OCI-M2 (cell line): ENCODE results near the gene H2BK1.

Source experiments
- DNase-seq: peaks from one replicate; lab custom pipeline; 2025; ENCODE audit not compliant: unreplicated experiment; lab: John Stamatoyannopoulos, UW

Gene H2BK1

DNA sequence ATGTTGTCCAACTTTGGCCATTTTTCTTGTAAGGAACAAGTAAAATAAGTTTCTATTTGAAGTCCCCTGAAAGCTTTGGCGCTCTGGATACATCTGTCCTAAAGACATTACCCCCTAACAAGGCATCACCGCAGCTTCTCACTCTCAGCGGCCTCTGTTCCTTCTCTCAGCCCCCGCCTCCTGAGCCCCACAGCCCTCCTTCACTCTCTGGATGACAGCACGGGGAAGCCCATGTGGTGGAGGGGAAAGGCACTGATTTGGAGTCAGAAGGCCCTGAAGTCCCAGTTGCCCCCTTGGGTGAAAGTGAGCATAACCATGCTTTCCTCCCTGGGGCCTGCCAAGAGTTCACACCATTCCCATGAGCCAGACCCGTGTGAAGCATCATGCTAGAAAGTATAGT is 4.6 kb downstream of the H2BK1 start:
- DNase-seq, result no peak

DNA sequence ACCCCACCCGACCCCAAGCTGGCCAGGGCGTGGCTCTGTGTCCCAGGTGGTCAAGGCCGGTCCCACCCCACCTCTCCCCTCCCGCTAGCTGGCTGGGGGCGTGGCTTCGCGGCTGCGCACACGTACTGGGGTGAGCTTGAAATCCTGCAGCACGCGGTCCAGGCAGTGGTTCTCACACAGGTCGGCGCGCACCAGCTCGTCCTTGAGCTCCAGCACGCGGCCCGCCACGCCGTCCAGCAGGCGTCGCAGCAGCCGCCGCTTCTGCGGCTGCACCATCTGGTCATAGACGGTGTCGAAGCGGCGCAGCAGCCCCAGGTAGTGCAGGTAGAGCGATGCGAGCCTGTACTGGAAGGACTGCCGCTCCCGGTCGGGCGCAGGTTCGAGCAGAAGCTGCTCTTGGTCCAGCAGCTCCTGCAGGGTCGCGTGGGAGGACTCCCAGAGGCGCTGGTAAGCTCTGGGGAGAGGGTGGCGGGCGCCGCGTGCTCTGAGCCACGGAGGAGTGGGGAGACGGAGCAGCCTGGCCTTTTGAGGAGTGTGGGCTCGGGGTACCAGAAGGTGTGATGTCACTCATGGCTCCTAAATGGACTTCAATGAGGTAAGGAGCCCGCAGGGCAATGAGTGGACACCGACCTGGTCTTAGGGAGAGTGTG is 5.8 kb downstream of the H2BK1 start:
- DNase-seq, result no peak

DNA sequence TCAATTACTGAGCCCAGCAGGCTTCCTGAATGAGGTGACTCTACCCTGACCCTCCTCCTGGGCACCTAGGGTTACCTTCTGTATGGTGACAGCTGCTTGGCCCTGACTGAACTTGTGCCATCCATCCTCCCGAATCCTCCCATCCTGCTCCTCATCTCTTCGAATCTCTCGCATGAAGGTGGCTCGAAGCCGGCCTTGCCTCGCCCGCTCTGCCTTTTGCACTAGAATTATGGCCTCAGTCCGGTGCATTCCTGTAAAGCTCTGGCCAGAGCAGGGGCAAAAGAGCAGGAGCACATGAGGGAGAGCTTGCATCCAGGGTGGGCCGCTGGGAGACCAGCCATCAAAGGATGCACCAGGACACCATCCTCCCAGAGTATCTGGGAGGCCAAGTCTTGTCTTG is 7.5 kb downstream of the H2BK1 start:
- DNase-seq, result no peak

DNA sequence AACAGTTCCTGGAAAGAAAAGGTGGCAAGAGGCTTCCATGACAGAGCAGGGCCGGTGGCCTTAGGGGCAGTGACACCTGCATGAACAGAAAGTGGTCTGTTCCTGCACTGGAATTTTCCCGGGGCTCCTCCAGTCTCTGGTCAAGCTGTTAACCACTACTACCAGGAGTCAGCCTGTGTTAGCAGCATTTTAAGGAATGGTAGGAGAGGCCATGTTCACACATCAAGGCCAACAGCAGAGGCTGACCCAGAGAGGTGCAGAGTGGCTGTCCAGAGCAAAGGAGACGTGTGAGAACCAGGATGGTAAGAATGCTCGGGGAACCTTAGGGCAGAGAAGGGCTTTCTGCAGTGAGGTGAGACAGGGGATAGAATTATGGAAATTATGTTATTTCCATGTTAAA is 8.5 kb downstream of the H2BK1 start:
- no peak for DNase-seq

DNA sequence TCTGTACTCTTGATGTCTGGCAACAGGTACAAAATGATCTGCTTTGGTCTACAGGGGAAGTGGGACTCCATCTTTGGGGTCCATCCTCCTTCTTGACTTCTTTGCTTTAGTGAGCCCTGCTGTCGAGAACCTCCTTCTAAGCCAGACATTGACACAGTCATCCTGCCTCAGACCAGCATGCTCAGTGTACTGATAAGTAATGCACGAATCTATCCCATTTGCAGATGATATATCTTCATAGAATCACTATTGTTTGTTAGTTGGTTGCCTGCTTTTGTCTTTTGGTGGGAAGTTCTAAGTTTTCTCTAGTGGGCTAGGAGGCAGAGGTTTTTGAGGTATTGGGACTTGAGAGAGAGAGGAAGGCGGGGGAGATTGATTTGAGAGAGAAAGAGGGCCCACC is 8.9 kb downstream of the H2BK1 start:
- DNase-seq, result no peak

DNA sequence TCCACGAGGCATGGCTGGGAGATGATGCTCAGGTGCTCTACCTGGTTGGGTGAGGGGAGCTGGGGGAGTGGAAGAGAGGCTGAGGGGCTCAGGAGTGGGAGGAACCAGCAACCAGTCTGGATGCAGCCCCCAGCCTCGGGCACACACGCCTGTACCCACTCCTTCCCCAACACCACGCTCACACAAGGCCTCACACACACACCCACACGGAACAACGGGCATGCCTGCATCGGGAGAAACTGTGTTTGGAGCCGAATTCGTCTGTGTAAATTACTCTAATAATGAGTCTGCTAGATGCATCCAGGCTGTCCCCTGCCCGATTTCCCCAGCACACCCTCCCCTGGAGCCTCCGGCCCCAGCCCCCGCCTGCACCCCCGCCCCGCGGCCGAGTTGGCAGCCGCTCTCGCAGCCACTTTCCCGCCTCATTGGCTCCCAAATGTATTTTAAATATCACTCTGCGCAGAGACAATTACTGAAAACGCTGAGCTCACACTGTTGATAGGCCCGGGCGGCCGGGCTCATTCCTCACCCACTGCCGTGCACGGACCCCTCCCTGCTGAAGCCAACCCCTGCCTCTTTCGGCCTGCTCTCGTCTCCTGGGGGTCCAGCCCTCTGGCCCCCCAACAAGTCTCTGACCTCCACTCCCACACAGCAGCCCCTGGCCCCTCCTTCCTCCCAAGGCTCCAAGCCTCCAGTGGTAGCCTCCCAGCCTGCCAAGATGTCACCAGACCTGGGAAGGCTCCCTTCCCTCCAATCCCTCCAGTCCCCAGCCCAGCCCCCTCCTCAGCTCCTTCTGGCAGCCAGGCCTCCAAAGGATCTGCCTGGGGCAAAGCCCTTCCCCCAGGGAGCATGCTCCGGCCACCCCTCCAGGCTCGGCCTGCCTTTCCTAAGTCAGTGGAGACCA is 11.1 kb downstream of the H2BK1 start:
- DNase-seq, result no peak

DNA sequence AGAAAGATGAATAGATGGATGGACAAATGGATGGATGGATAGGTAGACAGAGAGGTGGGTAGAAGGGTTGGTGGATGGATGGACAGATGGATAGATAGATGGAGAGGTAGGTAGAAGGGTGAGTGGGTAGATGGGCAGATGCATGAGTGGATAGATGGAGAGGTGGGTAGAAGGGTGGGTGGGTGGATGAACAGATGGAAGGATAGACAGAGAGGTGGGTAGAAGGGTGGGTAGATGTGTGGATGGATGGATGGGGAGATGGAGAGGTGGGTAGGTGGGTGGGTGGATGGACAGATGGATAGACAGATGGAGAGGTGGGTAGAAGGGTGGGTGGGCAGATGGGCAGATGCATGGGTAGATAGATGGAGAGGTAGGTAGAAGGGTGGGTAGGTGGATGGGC is 12.4 kb downstream of the H2BK1 start:
- no peak for DNase-seq

DNA sequence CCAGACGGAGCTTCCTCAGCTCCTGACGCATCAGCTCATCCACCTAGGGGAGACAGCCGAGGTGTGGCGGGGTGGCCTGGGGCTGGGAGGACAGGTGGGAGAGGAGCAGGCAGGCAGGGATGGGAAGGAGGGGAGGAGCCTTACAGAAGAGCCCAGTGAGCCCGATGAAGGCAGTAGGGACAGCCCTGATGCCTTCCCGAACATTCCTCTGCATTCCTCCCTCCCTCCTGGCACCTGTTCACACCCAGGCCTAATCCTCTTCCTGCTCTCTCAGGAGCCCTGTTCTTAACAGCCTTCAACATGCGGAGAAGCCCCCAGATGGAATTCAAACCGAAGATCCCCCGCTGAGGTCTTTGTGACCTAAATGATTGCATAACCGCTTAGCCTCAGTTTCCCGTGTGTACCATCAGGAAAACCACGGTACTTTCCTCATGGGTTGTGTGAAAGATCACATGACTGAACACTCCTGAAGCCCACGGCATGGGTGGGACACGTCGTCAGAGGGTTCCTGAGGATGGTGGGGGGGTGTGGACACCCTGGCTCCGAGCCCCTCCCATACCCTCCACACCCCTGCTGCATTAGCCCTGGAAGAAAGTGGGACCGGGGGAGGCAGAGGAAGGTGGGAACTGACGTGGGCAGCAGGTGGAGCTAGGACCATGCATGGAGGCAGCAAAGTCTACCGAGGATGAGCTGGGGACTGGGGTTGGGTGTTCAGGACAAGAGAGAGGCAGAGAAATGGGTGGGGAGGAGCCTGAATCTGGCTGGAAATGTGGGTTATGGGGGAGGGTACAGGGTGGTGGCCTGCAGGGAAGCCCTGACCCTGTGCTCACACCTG is 14.5 kb downstream of the H2BK1 start:
- DNase-seq, result no peak

DNA sequence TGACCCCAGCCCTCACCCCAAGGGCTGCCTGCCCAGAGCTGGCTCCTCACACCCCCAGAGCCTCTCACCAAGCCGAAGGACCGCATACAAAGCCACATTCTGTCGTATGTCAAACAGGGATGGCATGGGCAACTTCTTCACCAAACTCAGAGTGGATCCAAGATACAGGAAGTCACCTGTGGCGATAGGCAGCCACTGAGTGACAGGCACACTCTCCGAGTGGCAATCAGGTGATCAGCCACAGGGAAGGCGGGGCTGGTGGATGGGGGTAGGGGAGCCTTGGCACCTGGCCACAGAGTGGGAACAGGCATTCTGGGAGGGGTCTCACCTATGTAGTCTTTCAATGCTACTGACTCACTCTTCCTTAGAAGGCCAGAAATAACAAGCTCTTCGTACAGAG is 16.1 kb downstream of the H2BK1 start:
- DNase-seq, result no peak

DNA sequence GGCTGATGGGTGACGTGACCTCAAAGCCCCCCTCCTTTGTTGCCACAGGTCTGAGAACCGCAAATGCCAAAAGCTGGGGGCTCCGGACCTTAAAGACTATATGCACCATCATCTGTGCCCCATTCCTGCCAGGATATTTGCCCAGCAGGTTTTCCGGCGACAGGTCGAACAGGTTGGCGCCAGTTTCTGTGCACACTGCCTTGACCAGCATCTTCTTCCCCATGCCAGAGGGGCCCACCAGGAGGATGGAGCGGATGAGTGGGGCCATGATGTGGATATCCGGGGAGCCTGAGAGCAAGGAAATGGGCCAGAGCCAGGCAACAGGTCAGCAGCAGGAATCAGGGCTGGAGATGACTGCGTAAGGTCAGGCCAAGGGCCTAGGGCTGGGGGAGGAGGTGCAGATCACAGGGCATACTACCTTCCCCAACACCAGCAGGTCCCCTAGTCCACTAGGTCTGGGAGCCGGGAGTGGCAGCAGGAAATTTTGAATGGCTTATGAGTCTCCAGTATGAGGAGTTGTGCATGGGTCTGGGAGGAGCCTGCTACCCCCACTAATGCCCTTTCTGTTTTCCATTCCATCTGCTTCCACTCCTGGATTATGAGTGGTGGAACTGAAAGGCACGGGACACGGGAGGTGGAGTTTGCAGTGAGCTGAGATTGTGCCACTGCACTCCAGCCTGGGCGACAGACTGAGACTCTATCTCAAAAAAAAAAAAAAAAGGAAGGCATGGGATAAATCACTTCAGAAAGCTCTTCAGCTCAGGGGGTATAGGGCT is 16.9 kb downstream of the H2BK1 start:
- DNase-seq, result no peak

DNA sequence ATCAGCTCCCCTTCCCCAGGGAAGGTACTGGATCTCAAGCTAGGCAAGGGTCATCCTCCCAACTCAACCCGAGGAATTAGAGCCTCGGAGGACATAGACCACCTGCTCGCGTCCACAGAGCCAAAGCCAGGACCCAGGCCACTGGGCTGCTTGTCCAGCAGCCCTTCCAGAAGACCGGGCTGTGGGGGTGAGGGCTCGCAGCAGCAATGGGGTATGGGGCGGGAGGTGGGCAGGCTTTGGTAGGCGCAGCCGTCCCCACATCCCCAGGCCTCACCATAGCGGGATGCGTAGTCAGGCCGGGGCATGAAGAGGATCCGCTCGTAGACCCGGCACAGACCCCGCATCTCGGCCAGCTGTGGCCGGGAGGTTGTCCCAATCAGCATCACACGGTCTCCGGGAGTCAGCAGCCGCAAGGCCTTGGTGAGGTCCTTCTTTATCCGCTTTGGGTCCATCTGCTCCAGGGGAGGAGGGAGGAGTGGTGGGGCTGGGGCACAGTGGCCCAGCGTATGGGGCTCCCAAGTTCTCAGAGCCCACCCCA is 18.2 kb downstream of the H2BK1 start:
- DNase-seq, result no peak

DNA sequence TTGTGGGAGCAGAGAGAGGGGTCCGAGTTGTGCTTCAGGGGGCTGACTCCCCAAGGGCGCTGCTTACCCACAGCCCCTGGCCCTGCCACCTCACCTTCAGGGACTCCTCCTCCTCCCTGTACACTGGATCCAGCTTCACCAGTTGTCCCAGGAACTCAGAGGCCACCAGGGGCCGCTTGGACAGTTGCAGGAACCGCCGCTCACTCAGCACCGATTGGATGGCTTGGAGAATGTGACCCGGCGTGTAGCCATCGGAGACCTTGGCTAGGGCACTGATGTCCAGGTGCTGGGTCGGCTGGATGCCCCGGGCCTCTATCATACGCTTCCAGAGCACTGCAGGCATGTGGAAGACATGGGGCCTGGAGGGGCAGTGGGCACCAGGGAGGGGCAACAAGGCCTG is 18.7 kb downstream of the H2BK1 start:
- DNase-seq, result no peak

DNA sequence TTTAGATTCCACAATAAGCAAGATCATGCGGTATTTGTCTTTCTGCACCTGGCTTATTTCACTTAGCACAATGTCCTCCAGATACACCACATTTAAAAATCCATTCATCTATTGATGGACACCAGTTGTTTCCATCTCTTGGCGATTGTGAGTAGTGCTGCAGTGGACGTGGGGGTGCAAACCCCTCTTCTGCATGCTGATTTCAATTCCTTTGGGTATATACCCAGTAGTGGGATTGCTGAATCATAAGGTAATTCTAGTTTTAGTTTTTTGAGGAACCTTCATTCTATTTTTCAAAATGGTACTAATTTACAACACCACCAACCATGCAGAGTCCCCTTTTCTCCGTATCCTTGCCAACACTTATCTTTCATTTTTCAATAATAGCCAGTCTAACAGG is 21.2 kb downstream of the H2BK1 start:
- no peak for DNase-seq

DNA sequence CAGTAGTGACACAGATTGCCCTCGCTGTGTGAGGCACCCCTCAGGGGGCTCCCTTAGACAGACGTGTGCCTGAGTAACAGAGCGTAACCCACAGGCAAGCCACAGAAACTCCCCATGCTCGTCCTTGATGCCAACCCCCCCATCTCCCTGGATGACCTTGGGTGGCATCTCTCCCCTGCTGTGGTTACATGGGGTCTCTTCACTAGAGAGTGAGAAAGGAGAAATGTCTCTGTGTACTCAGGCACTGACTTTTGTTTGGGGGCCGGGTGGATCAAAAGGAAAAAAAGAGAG is 22.1 kb downstream of the H2BK1 start:
- DNase-seq, result no peak

DNA sequence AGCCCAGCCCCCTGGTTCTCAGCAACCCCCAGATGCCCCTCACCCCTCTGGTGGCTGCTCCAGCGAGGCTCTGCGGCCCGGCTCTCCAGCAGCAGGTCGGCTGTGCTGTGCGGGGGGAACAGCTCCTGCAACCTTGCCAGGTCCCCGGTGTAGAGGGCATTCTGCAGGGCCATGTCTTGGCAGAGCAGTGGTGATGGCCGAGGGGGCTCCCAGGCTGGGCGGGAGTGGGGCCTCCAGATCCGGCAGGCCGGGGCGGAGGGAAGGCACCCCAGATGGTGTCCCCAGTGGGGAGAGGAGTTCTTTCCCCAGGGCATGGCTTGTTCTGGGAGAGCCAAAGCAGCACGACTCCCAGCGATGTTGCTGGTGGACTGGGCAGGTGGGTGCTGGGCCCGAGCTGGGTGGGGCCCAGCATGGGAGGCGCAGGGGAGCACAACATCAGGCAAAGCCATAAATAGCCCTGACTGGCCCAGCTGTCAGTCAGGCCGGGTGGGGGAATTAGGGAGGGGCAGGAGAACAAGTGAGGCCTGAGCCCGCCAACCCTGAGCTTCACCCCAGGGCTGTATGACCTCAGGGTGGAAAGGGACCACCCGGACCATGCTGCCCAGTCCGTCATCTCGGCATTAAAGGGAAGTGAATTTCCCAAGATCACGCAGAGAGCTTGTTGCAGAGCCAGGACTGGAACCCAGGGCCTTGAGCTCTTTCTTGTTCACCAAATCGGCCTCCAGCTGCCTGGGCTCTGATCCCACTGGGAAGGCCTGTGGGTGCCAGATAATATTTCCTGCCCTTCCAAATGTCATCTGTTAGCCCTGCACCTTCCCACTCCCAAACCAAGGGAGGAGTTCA is 22.7 kb downstream of the H2BK1 start:
- DNase-seq, result no peak

DNA sequence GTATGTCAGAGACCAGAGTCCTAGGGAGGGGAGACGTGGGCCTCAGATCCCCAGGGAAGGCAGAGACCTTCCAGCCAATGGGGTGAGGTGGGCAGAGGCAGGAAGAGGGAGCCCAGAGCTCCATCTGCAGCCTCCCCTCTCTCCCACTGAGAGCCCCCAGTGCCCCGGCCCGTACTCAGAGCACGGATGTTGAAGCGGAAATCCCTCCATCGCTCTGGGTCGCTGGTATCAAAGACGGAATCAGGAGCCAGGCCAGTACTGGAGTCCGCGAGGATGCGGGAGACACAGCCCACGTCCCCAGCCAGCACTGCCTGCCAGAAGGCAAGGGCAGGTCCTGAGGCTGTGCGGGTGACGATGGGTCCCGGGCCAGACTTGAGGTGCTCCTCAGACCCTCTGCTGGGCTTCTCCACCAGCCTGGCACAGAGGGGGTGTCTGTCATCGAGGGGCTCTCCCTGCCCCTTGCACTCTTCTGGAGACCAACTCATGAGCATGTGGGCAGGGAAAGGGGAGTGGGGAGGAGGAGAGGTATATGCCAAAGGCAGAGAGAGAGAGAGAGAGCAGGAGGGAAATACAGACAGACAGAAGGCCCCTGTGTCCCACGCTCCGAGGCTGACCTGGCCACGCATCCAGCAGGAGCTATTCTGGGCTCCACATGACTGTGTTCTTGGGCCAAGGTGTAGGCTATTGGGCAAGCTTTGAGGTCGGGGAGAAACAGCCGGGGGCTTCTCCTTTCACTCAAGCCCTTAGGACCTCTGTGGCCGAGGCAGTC is 23.5 kb downstream of the H2BK1 start, which contains the start of gene ASB10:
ASB10 (minus strand) TSS at position 611 of the 769 bp plus-strand sequence; CDS start at position 491, 120 bp downstream.
- no peak for DNase-seq

DNA sequence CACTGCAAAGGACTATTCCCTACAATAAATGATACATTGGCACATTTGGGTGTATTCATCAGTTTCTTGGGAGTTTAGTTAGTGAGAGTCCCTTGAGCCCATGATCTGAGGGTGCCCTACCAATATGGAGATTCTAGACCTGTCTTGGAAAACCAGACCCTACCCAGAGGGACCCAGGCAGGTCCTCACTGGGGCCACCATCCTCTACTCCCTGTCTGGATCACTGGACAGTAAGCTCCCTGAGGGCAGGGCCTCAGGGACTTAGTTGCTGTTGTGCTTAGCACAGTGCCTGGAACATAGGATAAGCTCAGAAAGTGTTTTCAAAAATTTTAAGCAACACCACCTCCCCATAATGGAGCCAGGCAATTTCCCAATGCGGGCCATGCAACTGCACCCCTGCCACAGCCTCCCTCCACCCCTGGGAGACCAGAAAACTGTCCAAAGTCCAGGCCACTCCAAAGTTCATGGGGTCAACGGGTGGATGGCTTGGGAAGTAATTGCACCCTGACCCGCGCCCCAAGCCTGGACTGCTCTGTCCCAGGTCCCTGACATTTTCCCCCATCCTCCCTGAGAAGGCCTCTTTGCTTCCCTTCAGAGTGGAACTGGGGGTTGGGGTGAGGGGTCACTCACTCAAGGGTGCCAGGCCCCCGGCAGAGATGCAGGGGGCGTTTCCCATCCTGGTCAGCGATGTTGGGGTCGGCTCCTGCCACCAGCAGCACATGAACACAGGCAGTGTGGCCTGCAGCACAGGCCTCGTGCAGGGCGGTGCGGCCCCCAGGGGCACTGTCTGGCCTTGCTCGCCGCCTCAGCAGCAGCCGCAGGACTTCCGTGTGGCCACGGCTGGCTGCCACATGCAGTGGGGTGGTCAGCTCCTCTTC is 24.3 kb downstream of the H2BK1 start:
- DNase-seq, result no peak

DNA sequence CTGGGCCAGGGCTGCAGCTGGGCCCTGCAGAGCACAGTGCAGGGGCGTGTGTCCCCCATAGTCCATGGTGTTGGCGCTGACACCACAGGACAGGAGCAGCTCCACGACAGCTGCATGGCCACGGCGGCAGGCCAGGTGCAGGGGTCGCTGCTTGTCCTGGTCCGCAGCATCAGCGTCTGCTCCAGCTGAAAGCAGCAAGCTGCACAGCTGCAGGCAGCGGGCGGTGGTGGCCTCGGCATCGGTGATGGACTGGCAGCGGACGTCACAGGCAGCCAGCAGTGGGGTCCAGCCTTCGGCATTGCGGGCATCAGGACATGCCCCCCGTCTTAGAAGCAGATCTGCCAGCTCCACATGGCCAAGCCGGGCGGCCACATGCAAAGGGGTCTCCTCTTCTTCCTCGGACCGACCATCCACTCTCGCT is 29.3 kb downstream of the H2BK1 start:
- DNase-seq, result no peak
